HepG2 (cell line): ENCODE measurements around the gene CLDN4. TPM values are rescaled to one million over a fixed set of nuclear protein-coding genes. Genes with fewer than 3 reads are reported as not detected.
A peak's percentile ranks its signal among the peaks of the same experiment; 100 is the strongest.
"Not testable (repeated sequence)": the region's sequence is repeated elsewhere in the genome, so short reads cannot be mapped to it uniquely, and the experiment has no call there.

Experiments
- ATAC-seq: fragments of 200-7000 bp; cut with Tn5 transposase; 3 replicates; pipeline ENCODE4 v1.9.1; 2020; ENCODE audit warnings: mild to moderate bottlenecking, moderate library complexity
- BruUV-seq: library from RNA; stranded (reverse); fragments of 400-500 nt; replicated peaks from 2 replicates; lab custom pipeline; 2021; lab: Mats Ljungman, UMichigan
- CTCF ChIA-PET: fragments of 300-600 bp; formaldehyde crosslinking; extraction: SDS; loops from one replicate; lab custom pipeline; 2021; ENCODE audit warnings: low total read pairs, inconsistent platforms, low intra/inter-chr PET ratio; lab: Yijun Ruan, JAX
- POLR2A ChIA-PET: fragments of 350-600 bp; sonication (Branson Sonifier 250); formaldehyde crosslinking; loops from one replicate; lab custom pipeline; 2020; ENCODE audit warnings: antibody characterized with exemption, inconsistent platforms; lab: Yijun Ruan, JAX
- DNase-seq: peaks from one replicate; pipeline ENCODE4 v3.0.0-alpha.2; 2015; ENCODE audit warnings: low spot score
- FAIRE-seq: peaks from 3 replicates; lab custom pipeline; 2011; peaks lifted over from hg19 to GRCh38; lab: Jason Lieb, UNC
- H2AFZ ChIP-seq: one replicate; pipeline ENCODE4 v1.6.1; 2011; ENCODE audit warnings: low read length, inconsistent platforms
- H3K27ac ChIP-seq: fragments of 300-600 bp; 3 replicates; pipeline ENCODE4 v1.8.0; 2011; ENCODE audit warnings: mixed run types, mild to moderate bottlenecking, mixed read lengths, low read length, inconsistent platforms; ENCODE audit not compliant: insufficient read depth; ENCODE audit errors: extremely low read length
- H3K27me3 ChIP-seq, 2 experiments: fragments of 200-600 bp in 1 of 2; 2 replicates in 1 of 2; 3 replicates in 1 of 2; pipeline versions ENCODE4 v1.6.0 to v1.8.0; 2011; ENCODE audit warnings: low read length in 2 of 2, mild to moderate bottlenecking in 2 of 2, moderate library complexity in 2 of 2, inconsistent platforms in 1 of 2; ENCODE audit not compliant: insufficient read depth in 2 of 2, control insufficient read depth in 1 of 2
- H3K36me3 ChIP-seq, 2 experiments: fragments of 200-600 bp in 1 of 2; replicated peaks in 1 of 2; 2 replicates in 1 of 2; 3 replicates in 1 of 2; pipeline versions ENCODE4 v1.5.1 to v1.8.0; 2011; ENCODE audit warnings: low read length in 2 of 2, inconsistent platforms in 1 of 2; ENCODE audit not compliant: insufficient read depth in 2 of 2, control insufficient read depth in 1 of 2
- H3K4me1 ChIP-seq: 2 replicates; pipeline ENCODE4 v1.5.1; 2012; ENCODE audit warnings: low read length, inconsistent platforms; ENCODE audit not compliant: insufficient read depth
- H3K4me2 ChIP-seq: 2 replicates; pipeline ENCODE4 v1.6.0; 2011; ENCODE audit warnings: low read depth, low read length, inconsistent platforms
- H3K4me3 ChIP-seq, 3 experiments: fragments of 200-600 bp in 1 of 3; sonication (generic), shearing (Covaris generic) in 1 of 3; replicated peaks in 1 of 3; 2 replicates each; pipeline ENCODE4 v1.5.1; 2011 to 2016; ENCODE audit warnings: low read length in 3 of 3, inconsistent platforms in 2 of 3, low read depth in 2 of 3, mild to moderate bottlenecking in 2 of 3, control low read depth in 1 of 3, mixed read lengths in 1 of 3; ENCODE audit not compliant: insufficient read depth in 1 of 3
- H3K79me2 ChIP-seq: one replicate; pipeline ENCODE4 v1.6.1; 2011; ENCODE audit warnings: low read length, inconsistent platforms; ENCODE audit not compliant: insufficient read depth
- H3K9ac ChIP-seq: 2 replicates; pipeline ENCODE4 v1.6.0; 2011; ENCODE audit warnings: mild to moderate bottlenecking, low read depth, low read length, inconsistent platforms; ENCODE audit not compliant: insufficient read depth
- H3K9me3 ChIP-seq: 2 replicates; pipeline ENCODE4 v1.5.1; 2012; ENCODE audit warnings: mild to moderate bottlenecking, low read length
- H4K20me1 ChIP-seq: 2 replicates; pipeline ENCODE4 v1.6.0; 2011; ENCODE audit warnings: inconsistent platforms, mild to moderate bottlenecking, low read length, moderate library complexity; ENCODE audit not compliant: insufficient read depth
- HDAC6 ChIP-seq: fragments of 200-600 bp; sonication (generic); IDR thresholded peaks from 2 replicates; pipeline ENCODE4 v1.7.0; 2017; ENCODE audit warnings: mild to moderate bottlenecking, antibody characterized with exemption, low read length, low read depth
- MAFF ChIP-seq: IDR thresholded peaks from 2 replicates; pipeline ENCODE4 v1.6.1; 2011; ENCODE audit warnings: low read depth, low read length, improper control_type of control experiment
- MAFK ChIP-seq, 2 experiments: IDR thresholded peaks in 1 of 2; conservative IDR thresholded peaks in 1 of 2; 2 replicates each; pipeline ENCODE4 v1.6.1; 2011; ENCODE audit warnings: improper control_type of control experiment in 2 of 2, low read length in 2 of 2
- TMF1 ChIP-seq: sonication (generic); formaldehyde crosslinking; IDR thresholded peaks from 2 replicates; pipeline ENCODE4 v1.8.1; 2022; ENCODE audit warnings: low read depth, missing genetic modification reagents
- ZNF331 ChIP-seq: sonication (generic); formaldehyde crosslinking; IDR thresholded peaks from 2 replicates; pipeline ENCODE4 v1.4.0; 2020; ENCODE audit warnings: missing genetic modification reagents
- WGBS: methylation state at CpG from one replicate; pipeline ENCODE4 v1.1.6; 2017; ENCODE audit warnings: low lambda C conversion rate; 5-methylcytosine and 5-hydroxymethylcytosine counted together
- in situ Hi-C: cut with HindIII; loops from 2 replicates; pipeline ENCODE4 v1.10.0; 2017; ENCODE audit warnings: low pct_unique_long_range_greater_than_20kb; ENCODE audit not compliant: extremely low pct_ligation_motif_present
- intact Hi-C: fragments of 100-400 bp; cut with micrococcal nuclease; formaldehyde crosslinking; loops from one replicate; pipeline ENCODE4 v1.10.0; 2022; ENCODE audit not compliant: unreplicated experiment
- polyA plus RNA-seq, 8 experiments: library from polyadenylated mRNA; depleted of rRNA in 3 of 8; stranded (reverse) in 7 of 8; unstranded in 1 of 8; fragments of >200 nt; fragmentation: Illumina TruSeq in 4 of 8; extraction: Trizol in 4 of 8; gene quantifications; 2 replicates each; pipeline versions ENCODE4 v1.2.1 to v1.2.3, GENCODE V29; 2011 to 2016; ENCODE audit warnings: low read depth in 4 of 8, missing spikeins in 1 of 8, mixed read lengths in 1 of 8; ENCODE audit not compliant: insufficient read depth in 1 of 8
- total RNA-seq, 5 experiments: library from RNA; depleted of rRNA; stranded (reverse); fragments of >200 nt; fragmentation: Illumina TruSeq; extraction: Trizol; gene quantifications; 2 replicates each; pipeline ENCODE4 v1.2.3, GENCODE V29; 2016; ENCODE audit warnings: low read depth in 1 of 5
- TF ChIP-seq, protein P1 (sequence below): sonication (generic); formaldehyde crosslinking; IDR thresholded peaks from 2 replicates; pipeline ENCODE4 v1.4.0; 2020; ENCODE audit warnings: missing genetic modification reagents

The CLDN4 gene
- total and polyA plus RNA-seq, 2 of the 13 experiments (the other 11 are each of a cell fraction or from before 2014, with no cell fraction given) = 28.2 to 35.7 TPM

DNA sequence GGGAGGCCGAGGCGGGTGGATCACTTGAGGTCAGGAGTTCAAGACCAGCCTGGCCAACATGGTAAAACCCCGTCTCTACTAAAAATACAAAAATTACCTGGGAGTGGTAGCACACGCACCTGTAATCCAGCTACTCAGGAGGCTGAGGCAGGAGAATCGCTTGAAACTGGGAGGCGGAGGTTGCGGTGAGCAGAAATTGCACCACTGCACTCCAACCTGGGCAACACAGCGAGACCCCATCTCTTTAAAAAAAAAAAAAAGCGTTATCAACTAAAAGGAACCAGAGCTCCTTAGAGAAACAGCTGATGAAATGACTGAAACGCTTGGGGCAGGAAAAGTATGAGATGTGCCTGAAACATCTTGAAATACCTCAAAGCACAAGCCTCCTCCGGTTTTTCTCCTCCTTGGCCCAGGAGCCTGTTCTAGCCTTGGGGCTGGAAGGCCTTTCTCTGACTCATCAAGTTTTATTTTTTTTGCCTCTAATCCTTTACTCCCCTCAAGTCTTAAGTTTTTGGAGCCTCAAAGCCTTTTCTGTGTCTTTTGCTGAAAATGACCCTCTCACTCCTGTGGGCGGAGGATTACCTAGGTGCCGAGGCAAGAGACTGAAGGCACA is 14.2 kb downstream of the CLDN4 start (continued):
- TF ChIP-seq, protein P1, sequence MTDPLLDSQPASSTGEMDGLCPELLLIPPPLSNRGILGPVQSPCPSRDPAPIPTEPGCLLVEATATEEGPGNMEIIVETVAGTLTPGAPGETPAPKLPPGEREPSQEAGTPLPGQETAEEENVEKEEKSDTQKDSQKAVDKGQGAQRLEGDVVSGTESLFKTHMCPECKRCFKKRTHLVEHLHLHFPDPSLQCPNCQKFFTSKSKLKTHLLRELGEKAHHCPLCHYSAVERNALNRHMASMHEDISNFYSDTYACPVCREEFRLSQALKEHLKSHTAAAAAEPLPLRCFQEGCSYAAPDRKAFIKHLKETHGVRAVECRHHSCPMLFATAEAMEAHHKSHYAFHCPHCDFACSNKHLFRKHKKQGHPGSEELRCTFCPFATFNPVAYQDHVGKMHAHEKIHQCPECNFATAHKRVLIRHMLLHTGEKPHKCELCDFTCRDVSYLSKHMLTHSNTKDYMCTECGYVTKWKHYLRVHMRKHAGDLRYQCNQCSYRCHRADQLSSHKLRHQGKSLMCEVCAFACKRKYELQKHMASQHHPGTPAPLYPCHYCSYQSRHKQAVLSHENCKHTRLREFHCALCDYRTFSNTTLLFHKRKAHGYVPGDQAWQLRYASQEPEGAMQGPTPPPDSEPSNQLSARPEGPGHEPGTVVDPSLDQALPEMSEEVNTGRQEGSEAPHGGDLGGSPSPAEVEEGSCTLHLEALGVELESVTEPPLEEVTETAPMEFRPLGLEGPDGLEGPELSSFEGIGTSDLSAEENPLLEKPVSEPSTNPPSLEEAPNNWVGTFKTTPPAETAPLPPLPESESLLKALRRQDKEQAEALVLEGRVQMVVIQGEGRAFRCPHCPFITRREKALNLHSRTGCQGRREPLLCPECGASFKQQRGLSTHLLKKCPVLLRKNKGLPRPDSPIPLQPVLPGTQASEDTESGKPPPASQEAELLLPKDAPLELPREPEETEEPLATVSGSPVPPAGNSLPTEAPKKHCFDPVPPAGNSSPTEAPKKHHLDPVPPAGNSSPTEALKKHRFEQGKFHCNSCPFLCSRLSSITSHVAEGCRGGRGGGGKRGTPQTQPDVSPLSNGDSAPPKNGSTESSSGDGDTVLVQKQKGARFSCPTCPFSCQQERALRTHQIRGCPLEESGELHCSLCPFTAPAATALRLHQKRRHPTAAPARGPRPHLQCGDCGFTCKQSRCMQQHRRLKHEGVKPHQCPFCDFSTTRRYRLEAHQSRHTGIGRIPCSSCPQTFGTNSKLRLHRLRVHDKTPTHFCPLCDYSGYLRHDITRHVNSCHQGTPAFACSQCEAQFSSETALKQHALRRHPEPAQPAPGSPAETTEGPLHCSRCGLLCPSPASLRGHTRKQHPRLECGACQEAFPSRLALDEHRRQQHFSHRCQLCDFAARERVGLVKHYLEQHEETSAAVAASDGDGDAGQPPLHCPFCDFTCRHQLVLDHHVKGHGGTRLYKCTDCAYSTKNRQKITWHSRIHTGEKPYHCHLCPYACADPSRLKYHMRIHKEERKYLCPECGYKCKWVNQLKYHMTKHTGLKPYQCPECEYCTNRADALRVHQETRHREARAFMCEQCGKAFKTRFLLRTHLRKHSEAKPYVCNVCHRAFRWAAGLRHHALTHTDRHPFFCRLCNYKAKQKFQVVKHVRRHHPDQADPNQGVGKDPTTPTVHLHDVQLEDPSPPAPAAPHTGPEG (CRISPR knock-in tag) = no peak
- TF ChIP-seq ZNF331 (CRISPR knock-in tag) (no peak), TMF1 (CRISPR knock-in tag) (no peak), HDAC6 (no peak)
- TF ChIP-seq, all 625 proteins: peak for 0

DNA sequence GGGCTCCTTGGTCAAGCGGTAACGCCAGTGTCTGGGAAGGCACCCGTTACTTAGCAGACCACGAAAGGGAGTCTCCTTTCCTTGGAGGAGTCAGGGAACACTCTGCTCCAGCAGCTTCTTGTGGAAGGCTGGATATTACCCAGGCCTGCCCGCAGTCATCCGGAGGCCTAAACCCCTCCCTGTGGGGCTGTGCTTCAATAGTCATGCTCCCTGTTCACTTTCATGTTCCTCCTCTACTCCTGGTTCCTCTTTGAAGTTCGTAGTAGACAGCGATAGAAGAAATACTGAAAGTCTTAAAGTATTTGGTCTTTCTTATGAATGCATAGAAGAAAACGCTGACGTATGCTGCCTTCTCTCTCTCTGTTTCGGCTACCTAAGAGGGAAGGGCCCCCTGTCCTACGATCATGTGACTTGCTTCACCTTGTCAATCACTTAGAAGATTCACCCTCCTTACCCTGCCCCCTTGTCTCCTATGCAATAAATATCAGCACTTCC is 15.0 kb downstream of the CLDN4 start:
- H3K9ac ChIP-seq, DNase-seq, POLR2A ChIA-PET, CTCF ChIA-PET, BruUV-seq, H3K79me2 ChIP-seq, ATAC-seq, intact Hi-C loops, H3K36me3 ChIP-seq, in situ Hi-C loops, H3K4me3 ChIP-seq, H2AFZ ChIP-seq, H3K4me2 ChIP-seq, H3K27ac ChIP-seq, FAIRE-seq, H3K9me3 ChIP-seq, H4K20me1 ChIP-seq: not testable (repeated sequence)
- peak in 1 of 2 experiments; percentile 54; a peak in 2 of 4 replicates for TF ChIP-seq MAFK (conservative IDR thresholded peaks at IDR 0.05 in 1 of 2, IDR thresholded peaks at IDR 0.05 in 1 of 2; ENCODE audit: low read length in 2 of 2)
- 0 out of 2 replicates have a peak, but pooled peaks have one; percentile 25 for TF ChIP-seq MAFF
- H3K27me3 ChIP-seq = peaks cover 0 to 10% of the 10 kb centered on the region in 2 experiments; a peak in 1 of 5 replicates
- WGBS = 30% methylated on average over 8 of the region's 12 CpGs
- H3K4me1 ChIP-seq = peaks cover 14% of the 10 kb centered on the region
